Stimulated activated CD8-positive, alpha-beta memory T cell treated with anti-CD3 and anti-CD28 coated beads, Interleukin-12 subunit alpha, Interleukin-12 subunit beta, amount 100 ng/mL, for 1 hour (primary cell): Measurements from ENCODE around the gene CADM1.

Source experiments
- DNase-seq: peaks from one replicate; pipeline ENCODE4 v3.0.0-alpha.2; 2020; ENCODE audit warnings: low read depth

Gene CADM1

DNA sequence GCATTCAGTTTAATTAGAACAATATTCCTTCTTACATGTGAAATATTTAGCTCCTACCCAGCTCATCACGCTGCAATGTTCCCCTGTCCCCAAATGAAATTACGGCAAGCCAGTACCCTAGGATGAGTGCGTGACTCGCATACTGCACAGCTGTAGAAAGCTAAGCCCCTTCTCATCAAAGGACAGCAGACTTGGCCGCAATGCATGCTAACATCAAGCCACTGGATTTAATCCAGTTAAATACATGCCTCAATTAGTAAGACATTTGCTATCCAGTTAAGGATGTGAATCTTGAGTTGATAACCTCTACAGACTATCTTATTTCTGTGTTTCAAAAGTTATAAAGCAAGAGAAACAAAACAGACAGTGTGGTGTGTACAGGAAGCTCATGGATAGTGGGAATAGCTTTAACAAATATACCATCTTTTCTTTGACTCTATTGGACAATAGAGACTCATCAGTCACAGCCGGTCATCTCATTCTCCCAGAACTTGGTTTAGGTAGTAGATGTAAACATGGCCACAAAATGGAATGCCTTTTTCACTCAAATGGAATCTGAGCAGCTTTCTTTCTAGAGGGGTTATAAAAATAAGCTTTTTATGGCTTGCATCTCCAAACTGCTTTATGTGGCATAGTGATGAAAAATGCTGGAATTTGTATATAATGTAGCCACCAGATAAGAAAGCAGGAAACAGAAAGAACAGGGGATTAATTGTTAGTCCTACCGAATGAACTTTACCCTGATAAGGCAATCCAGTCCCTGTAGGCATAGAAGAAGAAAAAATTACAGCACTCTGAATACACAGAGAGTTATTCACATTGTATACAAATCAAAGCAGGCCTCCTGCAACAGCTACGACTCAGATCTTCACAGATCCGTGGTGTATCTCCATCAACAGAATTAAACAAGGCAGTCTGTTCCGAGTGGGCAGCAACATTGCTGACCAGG is 224.1 kb downstream of the CADM1 start:
- no peak for DNase-seq

DNA sequence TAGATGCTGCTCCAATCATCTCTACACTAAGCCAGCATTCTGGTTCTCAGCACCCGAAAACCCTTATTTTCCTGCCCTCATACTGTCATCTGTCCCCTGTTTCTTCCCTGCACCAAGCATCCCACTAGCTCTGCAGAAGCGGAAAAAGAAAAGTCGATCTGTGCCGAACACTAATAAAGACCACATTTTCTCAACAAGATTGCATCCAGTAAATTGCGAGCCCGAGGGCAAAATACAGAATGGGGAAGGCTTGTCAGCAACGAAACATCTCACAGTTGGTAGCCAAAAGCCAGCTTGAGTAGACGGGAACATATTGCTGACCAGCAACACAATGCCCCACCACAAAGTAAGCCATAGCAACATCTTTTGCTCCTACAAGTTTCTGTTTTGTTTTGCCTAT is 227.4 kb downstream of the CADM1 start:
- no peak for DNase-seq

DNA sequence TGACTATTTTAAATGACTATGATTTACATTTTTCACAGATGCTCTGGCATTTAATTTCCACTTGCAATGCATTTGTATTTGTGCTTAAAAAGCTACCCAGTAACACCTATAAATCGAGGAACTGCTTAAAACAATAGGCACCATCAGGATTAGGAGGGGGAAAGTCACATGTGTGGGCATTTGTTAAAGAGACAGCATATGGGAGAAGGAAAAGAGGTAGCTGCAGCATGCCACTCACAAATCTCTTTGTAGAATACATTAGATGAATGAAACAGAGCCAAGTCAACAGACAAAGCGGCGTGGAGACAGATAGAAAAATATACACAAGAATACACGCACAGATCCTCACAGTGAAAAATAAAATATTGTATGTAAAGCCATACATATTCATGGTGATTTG is 228.0 kb downstream of the CADM1 start:
- DNase-seq, result no peak

DNA sequence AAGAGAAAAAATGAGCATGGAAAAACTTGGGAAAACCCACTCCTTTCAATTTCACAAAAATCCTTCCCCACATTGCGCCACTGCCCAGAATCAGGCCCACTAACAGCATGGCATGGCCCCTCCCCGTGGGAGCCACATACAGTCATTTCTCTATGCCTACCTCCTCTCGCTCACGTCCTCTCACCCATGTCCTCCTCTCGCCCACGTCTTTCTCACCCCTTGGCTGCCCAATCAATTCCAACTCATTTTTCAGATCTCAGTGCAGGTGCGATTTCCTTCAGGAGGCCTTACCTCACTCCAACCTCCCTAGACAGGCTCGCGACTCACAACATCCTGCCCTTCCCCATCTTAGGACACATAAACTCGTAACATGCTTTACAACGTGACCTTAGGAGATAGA is 229.2 kb downstream of the CADM1 start:
- DNase-seq, result no peak

DNA sequence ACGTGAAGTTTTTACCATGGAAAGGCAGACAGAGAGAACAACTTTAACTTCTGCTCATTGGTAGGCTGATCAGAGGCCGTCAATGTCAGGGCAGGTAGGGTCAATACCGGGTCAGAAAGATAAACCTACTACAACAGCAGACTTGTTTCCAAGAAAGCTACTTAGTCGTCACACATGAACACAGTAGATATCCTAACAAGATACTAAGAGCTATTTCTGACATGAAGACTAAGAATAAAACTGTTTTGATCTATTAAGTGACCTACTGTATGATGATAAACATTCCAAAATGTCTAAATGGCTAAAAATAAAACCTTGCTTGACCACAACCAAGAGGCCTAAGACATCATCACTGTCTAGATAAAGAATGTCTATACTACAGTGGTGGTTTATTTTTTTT is 231.3 kb downstream of the CADM1 start:
- no peak for DNase-seq

DNA sequence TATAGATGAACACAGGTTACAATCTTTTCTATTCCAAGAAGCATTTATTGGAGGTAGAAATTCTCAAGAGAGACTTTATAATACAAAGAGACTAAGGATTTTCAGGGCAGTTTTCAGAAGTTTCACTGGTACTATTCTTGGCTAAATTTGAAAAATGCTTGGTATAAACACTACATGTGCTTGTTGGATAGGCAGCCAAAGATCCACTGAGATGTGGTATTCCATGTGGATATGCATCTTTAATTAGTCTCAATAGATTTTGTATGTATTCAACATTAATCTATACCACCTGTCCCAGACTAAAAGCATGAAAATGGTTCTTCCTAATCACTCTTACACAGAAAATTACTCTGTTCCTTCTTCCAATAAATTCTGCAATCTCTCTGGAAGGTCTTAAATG is 232.6 kb downstream of the CADM1 start:
- DNase-seq, result no peak

DNA sequence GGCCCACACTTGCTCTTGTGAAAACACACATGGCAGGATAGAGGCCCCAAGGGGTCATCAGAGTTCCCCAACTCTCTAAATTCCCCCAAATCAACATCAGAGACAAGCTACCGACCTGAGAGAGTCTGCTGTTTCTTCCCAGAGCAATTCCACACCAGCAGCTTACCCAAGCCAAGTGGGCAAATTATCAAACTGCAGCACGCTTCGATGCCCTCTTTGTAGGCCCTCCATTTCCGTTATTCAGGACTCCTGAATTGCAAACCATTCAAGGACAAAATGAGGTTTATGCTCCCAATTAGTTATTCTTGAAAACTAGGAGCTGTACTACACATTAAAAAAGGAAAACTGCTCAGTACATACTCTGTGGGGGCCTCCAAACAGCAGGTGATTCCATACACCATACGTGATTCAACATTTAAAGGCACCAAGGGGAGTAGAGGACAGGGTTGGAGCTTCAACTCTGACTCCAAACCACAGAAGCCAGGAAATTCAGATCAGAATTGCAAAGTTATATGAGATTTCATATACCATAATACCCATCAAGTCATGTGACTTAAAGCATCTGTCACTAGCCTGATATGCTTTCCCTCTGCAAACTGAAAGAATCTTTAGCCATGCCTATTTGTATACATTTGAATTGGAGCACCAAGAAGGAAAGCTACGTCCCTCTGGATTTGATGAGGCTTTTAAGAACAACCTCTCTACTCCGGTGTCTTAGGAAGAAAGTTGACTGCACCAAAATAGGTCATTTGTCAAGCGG is 234.8 kb downstream of the CADM1 start:
- DNase-seq, result no peak

DNA sequence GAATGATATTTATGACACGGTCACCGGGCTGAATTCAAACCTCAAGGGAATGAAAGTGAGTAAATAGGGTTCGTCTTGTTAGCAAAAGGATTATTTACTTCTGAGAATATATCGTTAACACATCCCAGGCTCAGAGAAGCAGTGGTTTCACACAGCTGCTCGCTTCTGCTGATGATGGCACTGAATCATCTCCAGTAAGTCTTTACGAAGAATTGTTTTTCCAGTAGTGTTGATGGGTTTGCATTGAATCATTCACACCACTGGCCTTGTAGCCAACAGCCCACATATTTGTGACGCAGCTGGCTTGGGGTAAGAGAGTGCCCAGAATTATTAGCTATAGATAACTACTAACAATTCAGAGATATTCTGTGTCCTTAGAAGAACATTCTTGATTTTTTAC is 236.3 kb downstream of the CADM1 start:
- no peak for DNase-seq

DNA sequence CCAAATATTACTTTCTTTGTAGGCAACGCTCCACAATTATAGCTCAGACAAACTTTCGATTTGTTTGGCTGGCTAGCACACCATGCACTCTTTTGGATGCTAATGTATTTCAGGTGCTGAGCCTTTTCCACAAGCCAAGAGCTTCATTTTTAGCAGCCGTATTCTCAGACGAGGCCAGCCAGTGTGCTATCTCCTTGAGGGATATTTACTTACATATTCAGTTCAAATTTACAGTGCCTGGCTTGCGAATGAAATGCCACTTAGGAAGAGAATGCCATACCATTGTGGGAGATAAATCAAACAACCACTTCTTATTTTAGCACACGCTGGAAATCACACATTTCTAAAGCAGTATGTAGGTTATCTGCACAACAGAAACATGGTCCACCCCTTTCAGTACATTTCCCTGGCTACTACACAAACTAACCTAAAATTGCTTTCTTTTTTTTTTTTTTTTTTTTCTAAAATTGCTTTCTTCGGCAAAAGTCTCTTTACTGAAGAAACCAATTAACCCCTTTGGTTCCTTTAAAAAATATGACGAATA is 236.9 kb downstream of the CADM1 start:
- no peak for DNase-seq

DNA sequence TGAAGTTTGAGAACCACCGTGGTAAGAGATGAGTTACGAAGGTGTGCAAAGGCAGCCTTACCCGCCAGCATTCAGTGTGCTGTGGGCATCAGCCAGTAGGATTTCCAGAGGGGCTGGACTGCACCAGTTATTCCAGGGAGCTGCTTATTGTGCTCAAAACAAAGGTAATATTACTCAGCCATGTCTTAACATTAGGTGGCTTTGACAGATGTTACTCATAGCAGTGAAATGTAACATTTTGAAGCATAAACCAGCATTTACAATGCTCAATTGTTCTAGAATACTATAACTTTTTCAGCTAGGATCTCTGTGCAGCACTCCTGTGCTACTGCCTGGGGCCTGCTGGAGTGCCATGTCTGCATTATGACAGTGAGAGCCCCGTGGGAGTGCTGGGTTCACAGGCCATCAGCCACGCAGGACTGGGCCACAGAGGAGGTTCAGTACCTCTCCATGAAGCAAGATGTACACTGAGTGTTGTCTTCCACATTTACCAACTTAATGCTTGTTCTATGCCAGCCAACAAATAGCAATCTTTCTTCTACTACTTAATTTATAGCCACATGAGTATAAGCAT is 238.1 kb downstream of the CADM1 start:
- DNase-seq, result no peak

DNA sequence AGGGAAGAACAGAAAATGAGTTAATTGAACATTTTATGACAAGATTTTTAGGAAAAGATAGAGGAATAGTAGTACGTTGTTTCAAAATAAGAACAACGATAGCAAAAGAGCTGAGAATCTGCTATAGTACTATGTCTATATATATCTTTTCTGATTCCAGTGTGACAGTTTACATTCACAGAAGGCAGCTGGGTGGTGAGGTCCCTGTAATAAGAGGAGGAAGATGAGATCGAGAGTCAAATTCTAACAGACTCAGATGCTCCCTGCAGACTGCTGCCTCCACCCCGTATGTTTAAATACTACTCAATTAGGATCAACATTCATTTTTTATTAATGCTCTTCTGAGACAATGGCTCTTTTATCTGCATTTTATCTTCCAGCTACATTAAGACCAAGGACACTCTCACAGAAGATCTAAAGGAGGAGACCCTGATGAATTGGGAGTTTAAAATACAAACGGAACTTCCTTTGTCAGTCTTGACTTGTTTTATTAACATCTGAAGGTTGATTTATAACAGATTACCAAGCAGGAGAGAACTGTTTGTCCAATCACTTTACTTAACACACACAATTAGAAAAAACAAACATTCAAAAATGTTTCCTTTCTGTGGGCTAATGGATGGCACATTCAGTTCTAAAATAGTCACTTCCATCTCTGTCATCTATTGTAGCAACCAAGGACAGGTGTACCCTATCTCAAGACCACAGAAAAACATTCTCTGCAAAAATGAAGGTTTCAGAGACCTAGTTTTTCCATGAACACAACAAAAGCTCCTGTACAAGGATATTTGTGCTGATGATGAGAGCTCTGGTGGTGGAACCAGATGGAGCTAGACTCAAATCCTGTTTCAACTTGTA is 240.2 kb downstream of the CADM1 start:
- no peak for DNase-seq

DNA sequence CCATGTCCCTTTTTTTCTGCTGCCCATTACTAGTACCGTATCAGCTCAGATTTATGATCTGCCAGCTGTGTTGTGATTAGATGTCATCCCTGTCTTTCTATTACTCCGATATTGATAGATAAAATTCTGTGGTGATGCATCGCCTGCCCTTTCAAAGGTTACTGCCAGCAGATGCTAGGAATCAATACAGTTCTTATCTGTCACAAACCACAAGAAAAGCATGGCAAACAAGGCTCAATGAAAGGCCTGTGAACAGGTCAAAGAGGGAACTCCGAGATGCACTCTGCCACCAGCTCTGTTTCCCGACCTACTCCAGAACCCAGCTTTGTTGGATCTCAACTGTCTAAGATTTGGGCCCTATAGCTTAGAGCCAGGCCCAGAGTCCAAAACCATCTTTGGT is 246.0 kb downstream of the CADM1 start:
- DNase-seq, result no peak

DNA sequence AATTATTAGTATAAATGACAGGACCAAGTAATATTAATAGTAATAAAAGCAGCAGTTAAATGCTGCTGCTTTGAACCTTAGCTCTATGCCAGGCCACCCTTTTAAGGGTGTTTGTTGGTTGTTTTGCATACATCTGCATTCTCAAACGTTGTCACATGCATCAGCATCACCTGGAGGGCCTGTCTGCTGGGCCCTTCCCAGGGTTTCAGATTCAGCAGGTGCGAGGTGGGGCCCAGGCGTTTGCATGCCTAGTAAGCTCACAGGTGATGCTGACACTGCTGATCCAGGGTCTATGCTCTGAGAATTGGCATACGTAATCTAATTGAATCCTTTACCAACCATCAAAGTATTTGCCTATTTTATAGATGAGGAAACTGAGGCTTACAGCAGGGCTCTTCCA is 246.5 kb downstream of the CADM1 start:
- DNase-seq, result no peak

DNA sequence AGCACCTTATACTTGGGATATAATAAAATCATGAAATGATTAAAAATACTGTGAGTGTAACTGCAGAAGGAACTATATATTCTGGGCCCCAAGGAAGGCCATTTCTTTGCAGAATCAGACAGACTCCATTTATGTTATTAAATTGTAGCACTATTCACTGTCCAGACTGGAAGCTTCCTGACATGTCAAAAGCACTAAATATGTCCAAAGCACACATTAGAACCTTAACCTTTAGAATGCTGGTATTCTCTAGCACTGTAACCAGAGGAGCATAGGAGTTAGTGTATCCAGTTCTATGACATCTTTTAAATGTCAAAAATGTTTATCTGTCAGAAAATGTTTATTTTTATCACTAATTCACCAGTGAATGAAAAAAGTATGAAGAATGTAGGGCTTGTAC is 246.9 kb downstream of the CADM1 start:
- DNase-seq, result no peak

DNA sequence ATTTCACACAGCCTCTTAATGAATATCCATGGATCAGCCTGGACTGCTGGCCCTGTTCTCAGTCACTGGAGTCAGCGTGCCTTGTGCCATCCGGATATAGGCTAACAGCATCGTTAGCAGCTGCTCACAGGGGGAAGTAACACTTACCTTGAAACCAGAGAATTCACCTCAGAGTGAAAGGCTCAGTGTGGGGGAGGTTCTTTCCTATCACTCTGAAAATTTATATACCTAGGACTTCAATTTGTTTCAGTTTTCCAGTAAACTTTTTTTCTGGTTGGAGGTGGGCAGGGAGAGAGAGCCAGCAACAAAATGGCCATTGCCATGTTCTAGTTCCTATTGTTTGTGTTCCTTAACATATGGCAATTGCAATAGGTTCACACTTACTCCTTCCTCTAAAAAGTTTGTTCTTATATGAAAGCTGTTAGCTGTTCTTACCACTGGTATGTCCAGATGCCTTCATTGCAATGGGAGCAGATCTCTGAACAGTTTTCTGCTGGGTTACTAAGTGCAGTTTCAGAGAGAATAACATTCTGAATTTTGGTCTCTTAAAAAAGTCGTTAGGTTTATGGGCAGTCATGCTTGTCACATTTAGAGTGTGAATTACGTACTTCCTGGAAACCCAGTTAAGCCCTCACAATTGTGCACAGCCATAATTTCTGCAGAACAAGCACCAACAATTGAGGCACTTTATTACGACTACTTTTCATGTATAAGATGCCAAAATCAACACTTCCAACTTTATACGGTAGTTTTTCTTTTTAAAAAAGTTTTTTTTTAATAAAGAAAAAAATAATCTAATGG is 247.6 kb downstream of the CADM1 start:
- no peak for DNase-seq

DNA sequence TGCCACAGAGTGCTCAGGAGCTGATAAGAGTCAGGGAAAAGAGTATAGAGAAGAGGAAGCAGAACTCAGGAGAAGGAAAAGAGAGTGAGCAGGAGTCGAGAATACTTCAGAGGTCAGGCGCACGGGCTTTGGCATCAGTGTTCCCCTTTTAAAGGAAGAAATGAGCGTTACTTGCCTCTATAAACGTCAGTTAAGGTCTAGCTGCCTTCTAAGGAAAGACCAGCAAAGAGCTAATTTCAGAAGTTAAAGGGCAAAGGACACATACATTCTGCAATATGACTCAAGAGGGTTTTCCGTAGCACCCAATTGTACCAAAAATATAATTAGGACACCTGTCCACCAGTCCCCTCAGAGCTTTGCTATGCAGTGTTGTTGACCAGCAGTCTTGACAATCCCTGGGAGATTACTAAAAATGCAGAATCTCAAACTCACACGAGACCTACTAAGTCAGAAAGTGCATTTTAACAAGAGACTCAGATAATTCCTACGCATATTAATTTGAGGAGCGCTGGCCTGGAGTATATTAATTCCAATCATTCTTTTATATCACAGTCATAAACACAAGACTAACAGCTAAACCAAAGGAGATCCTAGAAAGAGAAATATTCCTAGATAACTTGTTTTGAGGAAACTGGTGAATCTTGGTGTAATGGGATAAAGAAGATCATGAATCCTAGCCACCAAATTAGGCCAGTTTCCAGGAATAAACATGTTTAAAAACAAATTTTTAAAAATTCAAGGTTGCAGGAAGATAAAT is 249.0 kb downstream of the CADM1 start:
- no peak for DNase-seq

DNA sequence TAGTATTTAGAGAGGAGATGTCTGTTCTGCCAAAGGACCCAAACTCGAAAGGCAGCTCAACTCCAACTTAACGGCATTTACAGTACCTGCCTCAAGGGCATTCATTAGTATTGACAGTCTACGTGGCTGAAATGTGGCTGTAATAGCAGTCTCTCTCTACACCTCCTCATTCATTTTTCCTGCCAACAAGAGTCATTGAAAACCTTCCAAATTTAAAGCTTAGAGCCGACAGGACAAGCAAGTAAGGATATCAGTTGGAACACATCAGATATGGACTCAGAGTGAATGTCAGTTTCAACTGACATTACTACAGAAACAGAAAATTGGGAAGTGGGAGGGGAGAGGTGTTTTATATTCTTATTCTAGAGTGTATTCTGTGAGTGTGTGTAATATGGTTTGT is 253.1 kb downstream of the CADM1 start:
- no peak for DNase-seq

DNA sequence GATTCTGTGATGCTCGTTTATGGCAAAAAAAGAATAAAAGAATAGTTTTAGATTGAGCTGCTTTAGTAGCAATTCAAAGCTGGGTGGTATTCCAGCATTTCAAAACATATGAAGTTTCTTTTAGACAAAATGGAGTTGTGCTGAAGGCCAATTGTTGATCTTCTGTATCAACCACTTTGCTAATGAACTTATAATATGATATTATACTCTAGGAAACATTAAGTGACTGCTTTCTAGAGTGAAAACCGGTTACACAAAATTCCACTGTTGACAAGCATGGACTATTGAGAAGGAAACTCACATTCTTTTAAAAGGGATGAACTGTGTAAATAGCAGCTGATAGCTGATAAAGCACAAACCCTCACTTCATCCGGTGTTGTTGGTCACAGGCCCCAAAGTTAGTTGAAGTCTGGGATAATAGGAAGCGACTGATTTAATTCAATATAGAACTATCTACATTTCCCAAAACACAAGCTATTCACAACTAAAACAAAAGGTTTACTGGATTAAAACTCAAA is 255.1 kb downstream of the CADM1 start:
- DNase-seq, result no peak

DNA sequence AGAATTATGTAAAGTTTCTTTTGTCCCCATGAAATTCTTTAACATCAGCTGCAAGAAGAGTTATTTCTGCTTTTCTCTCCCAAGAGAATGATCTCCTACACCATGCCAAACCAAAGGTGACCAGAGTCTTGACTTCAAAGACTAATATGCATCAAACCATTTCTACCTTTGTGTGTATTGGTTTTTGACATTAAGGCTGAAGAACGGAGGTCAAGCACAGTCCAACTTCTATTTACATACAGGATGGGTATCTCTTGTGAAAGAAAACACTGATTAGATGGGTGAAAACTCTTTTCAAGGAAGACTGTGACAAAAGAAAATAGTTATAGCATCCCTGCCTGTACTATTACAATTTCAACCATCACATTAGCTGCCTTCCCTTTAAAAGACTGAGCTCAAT is 256.3 kb downstream of the CADM1 start:
- no peak for DNase-seq

DNA sequence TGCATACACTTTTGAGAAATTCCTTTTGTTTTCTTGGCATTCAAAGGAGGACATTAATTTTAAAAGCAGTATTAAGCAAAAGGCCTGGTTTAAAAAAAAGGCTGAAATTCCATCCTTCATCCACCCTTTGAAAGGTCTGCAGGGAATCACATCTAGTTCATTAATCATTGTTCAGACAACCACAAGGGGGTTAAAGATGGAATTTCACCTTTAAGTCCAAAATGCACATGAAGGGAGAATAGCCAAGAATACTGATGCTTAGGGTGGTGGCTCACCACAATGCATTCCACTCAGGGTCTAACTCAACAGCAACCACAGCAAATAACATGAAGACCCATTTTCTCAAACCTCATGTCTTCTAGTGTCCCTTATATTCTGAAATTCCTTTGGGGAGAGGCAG is 256.9 kb downstream of the CADM1 start:
- DNase-seq, result no peak
